ENCODE data around the gene DNMT3A. TPM values are rescaled to one million over a fixed set of nuclear protein-coding genes. Genes with fewer than 3 reads are reported as not detected.

The DNMT3A gene
- total RNA-seq, 4 donors from 2014 or later = 14.7 to 40.2 (median 18.3) TPM

GRCh38 chr2:25294573-25295462 is 46.9 kb downstream of the DNMT3A start:
- H3K4me1 ChIP-seq = peaks cover 0 to 93% (median 19%) of the 10 kb centered on the region in 3 donors
- WGBS, 2 donors (ENCODE audit: low coverage in 1 of 2) = 18 to 20% methylated on average over 2 to 6 of the region's 16 CpGs
- H3K36me3 ChIP-seq = peaks cover 0 to 39% of the 10 kb centered on the region in 2 donors
- no peaks in the 10 kb centered on the region for H3K27me3 ChIP-seq
- ATAC-seq = peak; percentile 77
- H3K4me3 ChIP-seq = peak overlapping the region in 1 of 2 donors; percentile 16
- peak in 2 of 4 experiments; percentile 22 to 38 for TF ChIP-seq CTCF (IDR thresholded peaks at IDR 0.05)
- TF ChIP-seq EP300 (IDR thresholded peaks at IDR 0.05) = no peak
- TF ChIP-seq POLR2AphosphoS5 (IDR thresholded peaks at IDR 0.05) = peak; percentile 23
- TF ChIP-seq POLR2A (IDR thresholded peaks at IDR 0.05) = no peak
- H3K9me3 ChIP-seq = no peaks in the 10 kb centered on the region
- H3K27ac ChIP-seq = peak overlapping the region; percentile 36 to 89 (median 86)

GRCh38 chr2:25293958-25294562 is 47.7 kb downstream of the DNMT3A start:
- no peak for ATAC-seq
- H3K36me3 ChIP-seq = peaks cover 0 to 31% of the 10 kb centered on the region in 2 donors
- WGBS, 2 donors (ENCODE audit: low coverage in 1 of 2) = 46 to 50% methylated on average over 1 to 7 of the region's 13 CpGs
- H3K9me3 ChIP-seq = no peaks in the 10 kb centered on the region
- TF ChIP-seq EP300 (IDR thresholded peaks at IDR 0.05) (no peak), CTCF (IDR thresholded peaks at IDR 0.05) (no peak), POLR2A (IDR thresholded peaks at IDR 0.05) (no peak), POLR2AphosphoS5 (IDR thresholded peaks at IDR 0.05) (no peak)
- peaks cover 0 to 92% (median 19%) of the 10 kb centered on the region in 3 donors for H3K4me1 ChIP-seq
- no peaks in the 10 kb centered on the region for H3K27me3 ChIP-seq
- no peak overlapping the region for H3K4me3 ChIP-seq
- peak overlapping the region in 3 of 4 donors; percentile 84 to 89 (median 88) for H3K27ac ChIP-seq

GRCh38 chr2:25293145-25293544 is 48.6 kb downstream of the DNMT3A start:
- no peak for ATAC-seq
- WGBS, 2 donors (ENCODE audit: low coverage in 1 of 2) = 40% methylated on average over 1 of the region's 7 CpGs; no CpG with 5 or more reads in 1 of the 2 donors
- peaks cover 0 to 82% (median 19%) of the 10 kb centered on the region in 3 donors for H3K4me1 ChIP-seq

GRCh38 chr2:25292408-25292807 is 49.3 kb downstream of the DNMT3A start:
- 88 to 96% methylated on average over 4 of the region's 4 CpGs for WGBS, 2 donors (ENCODE audit: low coverage in 1 of 2)
- Histone ChIP-seq H3K27me3 (no peaks in the 10 kb centered on the region), H3K36me3 (peaks cover 0 to 15% of the 10 kb centered on the region in 2 donors), H3K27ac (no peak overlapping the region), H3K4me1 (peaks cover 0 to 77% (median 19%) of the 10 kb centered on the region in 3 donors), H3K4me3 (no peak overlapping the region), H3K9me3 (no peaks in the 10 kb centered on the region)
- TF ChIP-seq CTCF (IDR thresholded peaks at IDR 0.05) (no peak), POLR2AphosphoS5 (IDR thresholded peaks at IDR 0.05) (no peak), POLR2A (IDR thresholded peaks at IDR 0.05) (no peak), EP300 (IDR thresholded peaks at IDR 0.05) (no peak)
- no peak for ATAC-seq

More at GRCh38 chr2:25293145-25293544, 48.6 kb downstream of the DNMT3A start:
- H3K27ac ChIP-seq = peak overlapping the region in 1 of 4 donors; percentile 89
- TF ChIP-seq POLR2AphosphoS5 (IDR thresholded peaks at IDR 0.05) = no peak
- no peak for TF ChIP-seq CTCF (IDR thresholded peaks at IDR 0.05)
- no peak for TF ChIP-seq EP300 (IDR thresholded peaks at IDR 0.05)
- no peak for TF ChIP-seq POLR2A (IDR thresholded peaks at IDR 0.05)
- H3K4me3 ChIP-seq = no peak overlapping the region
- H3K27me3 ChIP-seq = no peaks in the 10 kb centered on the region
- H3K9me3 ChIP-seq = no peaks in the 10 kb centered on the region
- H3K36me3 ChIP-seq = peaks cover 0 to 22% of the 10 kb centered on the region in 2 donors
